ENCODE data around the gene NEUROG3. TPM values are rescaled to one million over a fixed set of nuclear protein-coding genes. Genes with fewer than 3 reads are reported as not detected.
"Not testable (repeated sequence)": the region's sequence is repeated elsewhere in the genome, so short reads cannot be mapped to it uniquely, and the experiment has no call there.

Gene NEUROG3
- polyA plus RNA-seq, 10 donors: not detected

DNA sequence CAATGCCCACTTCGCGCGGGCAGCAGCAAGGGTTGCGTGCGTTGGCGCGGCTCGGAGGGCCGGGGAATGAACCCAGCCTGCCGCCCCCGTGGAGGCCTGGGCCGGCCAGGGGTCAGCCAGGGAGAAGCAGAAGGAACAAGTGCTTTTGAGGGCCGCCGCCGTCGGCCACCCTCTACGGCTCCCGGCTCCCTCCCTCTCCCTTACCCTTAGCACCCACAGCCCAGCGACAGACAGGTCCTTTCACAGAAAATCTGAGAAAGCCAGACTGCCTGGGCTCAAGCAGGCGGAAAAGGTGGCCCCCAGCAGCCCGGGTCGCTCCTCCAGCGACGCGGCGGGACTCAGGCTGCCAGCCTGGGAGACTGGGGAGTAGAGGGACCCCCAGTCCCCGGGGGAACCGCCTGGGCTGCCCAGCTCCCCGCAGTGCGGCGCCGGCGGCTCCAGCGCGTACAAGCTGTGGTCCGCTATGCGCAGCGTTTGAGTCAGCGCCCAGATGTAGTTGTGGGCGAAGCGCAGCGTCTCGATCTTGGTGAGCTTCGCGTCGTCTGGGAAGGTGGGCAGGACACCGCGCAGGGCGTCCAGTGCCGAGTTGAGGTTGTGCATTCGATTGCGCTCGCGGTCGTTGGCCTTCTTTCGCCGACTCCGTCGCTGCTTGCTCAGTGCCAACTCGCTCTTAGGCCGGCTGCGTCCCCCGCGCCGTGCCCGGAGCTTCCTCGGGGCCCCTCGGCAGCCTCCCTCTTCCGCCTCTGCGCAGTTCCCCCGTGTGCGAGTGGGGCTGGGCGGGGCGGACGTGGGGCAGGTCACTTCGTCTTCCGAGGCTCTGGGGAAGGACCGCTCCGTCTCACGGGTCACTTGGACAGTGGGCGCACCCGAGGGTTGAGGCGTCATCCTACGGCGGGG, 815 bp downstream of the NEUROG3 start:
- no peak for DNase-seq

DNA sequence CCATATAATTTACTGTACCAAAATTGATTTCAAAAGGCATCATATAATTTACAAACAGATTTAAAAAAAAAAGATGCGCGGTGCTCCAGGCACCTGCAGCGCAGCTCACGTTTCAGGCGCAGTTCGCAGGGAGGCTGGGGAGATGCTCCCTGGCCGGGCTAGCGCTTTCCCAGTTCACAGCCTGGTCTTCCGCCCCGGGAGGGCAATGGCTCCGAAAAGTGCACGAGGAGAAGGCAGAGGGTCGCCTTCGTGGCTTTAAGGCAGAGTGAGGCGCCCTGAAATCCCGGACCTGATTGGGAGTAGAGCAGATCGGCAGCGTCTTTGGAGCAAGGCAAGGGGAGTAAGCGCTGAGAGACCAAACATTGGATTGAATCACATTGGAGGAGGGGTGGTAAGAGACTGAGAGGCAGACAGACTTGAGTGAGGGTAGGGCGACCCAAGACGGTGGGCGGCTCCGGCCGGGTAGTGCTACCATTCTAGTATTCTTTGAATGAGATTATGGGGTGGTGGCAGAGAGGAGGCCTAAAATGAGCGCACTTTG, 1.5 kb downstream of the NEUROG3 start:
- DNase-seq: no peak

DNA sequence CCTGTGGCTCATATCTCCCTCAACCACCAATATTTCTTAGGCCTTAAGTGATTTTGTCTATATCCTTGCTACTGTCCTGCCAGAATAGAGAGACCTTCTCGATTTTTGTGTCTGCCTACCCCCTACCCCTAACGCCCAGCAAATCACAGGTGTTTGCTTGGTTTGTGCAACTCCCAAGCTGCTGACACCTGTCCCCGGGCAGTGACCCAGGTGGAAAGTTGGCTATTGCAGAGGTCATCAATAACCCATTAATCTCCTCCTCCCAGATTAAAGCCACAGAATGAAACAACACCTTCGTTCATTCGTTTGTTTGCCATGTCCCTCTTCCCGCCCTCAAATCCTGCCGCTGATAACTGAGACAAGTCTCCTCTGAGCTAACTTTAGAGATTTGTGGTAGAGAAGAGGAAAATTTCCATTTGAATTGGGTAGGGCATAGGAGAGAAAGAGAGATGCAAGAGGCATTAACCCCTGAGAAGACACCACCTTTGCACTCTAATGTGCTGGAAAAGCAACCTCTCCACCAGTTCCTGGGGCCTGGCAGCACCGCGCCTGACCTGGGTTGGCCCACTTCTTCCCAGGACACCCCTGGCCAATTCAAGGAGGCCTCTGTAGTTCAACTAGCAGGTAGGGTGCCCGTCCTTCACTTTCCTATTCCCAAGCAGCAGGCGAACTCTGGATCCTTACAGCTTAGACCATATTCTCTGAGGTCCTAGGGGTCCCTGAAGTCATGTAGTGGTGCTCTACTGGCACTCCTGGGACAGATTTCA, 3.0 kb downstream of the NEUROG3 start:
- DNase-seq: no peak

DNA sequence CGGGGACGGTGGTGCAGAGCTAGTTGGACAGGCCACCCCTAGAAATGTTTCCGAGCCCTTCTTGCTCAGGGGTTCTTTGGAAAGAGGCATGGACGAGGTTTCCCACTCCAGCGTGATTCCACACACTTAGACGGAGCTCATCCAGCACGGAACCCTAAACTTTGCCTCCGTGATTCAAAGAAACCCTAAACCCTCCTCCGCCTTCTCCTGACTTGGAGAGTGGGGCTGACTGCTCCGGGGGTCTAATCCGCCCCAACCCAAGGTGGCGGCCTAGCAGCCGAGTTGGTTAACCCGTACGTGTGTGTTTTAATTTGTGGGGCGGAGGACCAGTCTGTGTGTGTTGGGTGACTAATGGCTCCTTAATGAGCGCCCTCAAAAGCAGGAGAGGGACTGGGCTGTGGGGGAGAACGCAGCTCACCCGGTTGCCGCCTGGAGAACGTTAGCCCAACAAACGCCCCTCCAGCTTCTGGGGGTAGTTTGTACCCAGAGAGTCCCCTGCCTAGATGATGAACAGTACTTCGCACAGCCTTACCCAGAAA, 3.8 kb downstream of the NEUROG3 start:
- DNase-seq: no peak

DNA sequence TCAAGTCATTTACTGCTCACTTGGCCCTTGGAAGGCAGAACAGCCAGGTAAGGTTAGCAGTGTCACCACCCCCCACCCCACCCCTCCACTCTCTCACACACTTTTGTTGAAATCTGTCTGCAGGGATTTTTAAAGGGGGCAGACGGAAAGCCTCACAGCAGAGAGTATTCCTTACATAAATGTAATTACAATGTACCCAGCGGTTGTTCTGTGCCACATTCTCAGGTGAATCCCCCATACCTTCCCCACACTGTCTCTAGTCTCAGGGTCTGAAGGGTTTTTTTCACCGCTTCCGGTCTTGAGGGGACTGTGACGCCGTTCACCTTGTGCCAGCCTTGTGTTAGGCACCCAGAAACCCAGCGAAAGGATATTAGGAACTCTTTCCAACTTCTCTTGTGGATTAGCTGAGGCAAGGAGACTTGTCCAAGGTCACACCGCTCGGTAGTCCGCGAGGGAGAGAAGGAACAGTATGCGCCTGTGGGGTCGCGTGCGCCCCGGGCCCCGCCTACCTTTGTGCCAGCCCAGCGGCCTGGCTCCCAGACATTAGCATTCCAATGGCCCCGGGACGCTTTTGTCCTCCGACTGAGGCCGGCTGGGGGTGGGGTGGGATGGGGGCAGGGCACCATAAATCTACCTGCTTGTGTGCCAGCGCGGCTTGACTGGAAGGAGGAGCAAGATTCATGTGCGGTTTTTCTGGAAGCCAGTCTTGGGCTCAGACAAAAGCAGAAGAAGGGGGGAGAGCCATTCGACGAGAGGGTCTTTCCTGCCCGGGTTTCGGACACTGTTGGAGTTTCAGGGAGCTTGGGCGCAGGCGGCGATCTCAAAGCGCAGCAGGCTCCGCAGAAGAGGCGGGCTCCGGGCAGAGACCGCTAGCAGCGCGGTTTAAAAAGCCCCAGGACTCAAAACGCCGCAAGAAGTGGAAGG, 4.5 kb downstream of the NEUROG3 start:
- no peak for DNase-seq

DNA sequence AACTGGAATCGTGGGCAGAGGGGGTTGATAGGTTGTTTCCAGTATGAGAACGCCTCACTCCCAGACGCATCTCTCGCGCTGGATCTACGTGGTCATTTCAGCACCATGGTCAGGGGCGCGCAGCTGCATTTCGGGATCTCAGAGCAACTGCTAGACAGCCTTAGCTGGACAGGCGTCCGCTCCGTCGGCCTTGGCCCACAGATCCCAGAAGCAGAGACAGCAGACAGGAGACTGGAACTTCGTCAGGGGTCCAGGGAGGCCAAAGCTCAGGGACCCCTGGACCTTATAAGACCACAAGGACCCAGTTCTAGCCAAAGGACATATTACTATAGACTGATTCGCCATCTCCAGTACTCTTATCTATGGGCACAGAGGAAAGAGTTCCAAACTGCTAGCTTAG, 5.3 kb downstream of the NEUROG3 start:
- DNase-seq: peak; percentile 17 to 82 (median 77)

DNA sequence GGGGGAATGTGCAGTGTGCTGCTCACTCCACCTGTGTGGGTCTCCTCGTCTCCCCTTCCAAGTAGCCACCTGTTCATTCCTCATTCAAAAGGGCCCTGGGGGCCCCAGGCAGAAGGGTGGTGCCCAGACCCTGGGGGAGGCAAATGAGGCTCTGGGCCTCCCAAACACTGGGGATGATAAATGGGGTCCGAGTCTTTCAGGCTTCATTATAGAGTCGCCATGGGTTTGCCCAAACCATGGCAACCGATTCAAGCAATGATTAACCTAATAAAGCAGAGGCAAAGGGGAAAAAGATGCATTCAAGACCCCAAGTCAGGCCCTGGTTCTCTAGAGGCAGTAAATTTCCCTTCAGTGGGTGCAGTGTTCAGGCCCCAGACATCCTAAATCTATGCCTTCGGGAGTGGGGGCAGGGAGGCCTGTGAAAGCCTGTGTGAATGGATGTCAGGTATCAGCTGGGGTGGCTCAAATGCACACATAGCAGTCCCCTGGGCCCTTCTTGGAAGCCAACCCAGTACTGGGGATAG, 10.4 kb downstream of the NEUROG3 start:
- DNase-seq: no peak

DNA sequence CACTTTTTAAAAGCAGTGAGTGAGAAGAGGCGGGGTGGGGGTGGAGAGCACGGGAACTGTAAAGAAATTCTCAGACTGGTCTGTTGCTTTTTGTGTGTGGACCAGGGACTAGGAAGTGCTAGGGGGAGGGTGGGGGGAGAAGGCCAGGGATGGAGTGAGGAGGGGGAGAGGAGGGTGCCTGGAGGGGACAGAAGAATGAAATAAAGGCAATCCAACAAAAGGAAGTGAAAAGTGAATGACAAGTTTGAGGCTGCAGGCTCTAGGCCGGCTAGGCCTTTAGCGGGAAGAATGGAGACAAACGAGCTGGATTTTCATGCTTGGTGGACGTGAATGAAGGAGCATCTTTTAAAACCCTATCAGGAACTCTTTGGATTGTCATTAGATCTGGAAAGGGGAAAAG, 13.7 kb downstream of the NEUROG3 start:
- DNase-seq: no peak

DNA sequence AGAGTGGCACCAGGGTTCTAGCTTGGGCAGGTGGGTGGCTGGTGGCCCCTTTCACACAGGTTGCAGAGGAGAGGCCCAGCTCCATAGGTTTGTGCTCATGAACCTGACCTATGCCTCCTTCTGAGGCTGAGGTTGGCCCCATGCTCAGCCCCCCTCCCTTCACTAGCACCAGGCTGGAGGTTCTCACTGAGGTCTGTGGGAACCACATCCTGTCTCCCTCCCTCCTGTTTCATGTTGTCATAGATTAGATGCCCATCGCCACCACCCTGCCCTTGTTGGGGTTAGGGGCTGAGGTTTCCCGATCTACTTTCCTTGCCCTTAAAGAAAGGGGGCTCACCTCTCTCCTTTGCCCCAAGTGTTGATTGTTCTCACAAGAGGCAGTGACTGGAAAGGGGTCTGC, 14.7 kb downstream of the NEUROG3 start:
- no peak for DNase-seq

DNA sequence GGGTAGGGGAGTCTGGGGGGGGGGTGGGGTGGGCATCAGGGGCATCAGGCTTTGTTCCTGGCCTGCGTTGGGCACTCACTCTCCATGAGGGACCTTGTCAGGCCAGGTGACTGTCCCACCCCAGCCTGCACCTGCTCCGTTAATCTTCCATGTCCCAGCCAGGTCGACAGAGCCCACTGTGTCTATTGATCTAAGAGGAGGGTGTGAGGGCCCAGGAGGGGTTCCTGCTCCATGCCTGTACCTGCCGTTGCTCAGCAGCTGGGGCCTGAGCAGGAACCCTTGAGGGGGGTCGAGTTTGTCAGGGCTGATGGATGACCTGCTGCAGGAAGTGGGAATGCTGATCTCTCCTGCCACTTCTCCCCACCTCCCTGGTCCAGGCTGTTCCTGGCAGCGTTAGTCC, 18.6 kb downstream of the NEUROG3 start:
- DNase-seq: no peak

DNA sequence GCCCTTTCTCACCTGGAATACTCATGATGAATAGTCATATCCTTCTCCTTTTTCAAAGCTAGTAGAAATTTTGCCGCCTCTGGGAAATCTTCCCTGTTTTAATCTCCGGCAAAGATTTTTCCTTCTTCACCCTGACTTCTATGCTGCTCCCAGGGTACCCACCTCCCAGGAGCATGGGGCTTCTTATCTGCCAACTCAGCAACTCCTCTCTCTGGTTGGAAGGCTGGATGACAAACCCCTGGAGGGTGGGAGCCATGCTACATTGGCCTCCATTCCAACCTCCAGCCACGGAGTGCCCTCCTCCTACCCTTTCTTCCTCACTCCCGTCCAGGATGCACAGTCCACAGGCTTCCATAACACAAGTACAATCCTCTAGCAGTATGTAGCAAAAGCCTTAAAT, 19.9 kb downstream of the NEUROG3 start:
- no peak for DNase-seq

DNA sequence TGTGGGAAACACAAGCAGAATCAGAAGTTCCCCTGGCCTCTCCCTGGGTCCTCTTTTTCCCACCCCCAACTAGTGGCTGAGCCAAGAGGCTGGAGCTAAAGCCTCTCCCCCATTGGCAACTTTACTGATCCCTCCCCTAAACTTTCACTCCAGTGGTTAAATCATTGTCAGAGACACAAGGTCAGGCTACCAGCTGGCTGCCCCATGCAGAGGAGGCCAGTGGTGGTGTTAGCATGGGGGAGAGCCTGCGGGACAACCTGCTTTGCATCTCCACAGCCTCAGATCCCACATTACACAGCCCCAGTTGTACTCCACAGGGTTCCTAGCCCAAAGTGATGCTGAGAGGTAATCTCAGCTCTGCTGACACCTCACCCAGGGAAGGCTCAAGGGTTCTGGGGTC, 21.0 kb downstream of the NEUROG3 start:
- DNase-seq: no peak

DNA sequence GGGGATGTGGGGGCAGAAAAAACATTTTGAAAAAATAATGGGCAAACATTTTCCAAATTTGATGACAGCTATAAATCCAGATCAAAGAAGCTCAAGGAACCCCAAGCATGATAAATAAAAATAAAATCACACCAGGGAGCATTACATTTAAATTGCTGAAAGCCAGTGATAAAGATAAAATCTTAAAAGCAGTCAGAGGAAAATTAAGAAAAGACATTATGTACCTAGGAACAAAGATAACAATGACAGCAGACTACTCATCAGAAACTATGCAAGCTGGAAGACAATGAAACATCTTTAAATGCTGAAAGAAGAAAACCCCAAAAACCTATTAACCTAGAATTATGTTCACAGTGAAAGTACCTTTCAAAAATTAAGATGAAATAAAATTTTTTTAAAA, 23.3 kb downstream of the NEUROG3 start:
- DNase-seq: no peak

DNA sequence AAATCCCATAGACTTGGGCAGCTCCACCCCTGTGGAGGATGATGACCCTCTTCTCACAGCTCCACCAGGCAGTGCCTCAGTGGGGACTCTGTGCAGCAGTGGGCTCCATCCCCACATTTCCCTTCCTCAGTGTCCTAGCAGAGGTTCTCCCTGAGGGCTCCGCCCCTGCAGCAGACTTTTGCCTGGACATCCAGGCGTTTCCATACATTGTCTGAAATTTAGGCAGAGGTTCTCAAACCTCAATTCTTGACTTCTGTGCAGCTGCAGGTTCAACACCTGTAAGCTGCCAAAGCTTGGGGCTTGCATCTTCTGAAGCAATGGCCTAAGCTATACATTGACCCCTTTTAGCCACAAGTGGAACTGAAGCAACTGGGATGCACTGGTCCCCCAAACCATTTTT, 31.8 kb downstream of the NEUROG3 start:
- no peak for DNase-seq

DNA sequence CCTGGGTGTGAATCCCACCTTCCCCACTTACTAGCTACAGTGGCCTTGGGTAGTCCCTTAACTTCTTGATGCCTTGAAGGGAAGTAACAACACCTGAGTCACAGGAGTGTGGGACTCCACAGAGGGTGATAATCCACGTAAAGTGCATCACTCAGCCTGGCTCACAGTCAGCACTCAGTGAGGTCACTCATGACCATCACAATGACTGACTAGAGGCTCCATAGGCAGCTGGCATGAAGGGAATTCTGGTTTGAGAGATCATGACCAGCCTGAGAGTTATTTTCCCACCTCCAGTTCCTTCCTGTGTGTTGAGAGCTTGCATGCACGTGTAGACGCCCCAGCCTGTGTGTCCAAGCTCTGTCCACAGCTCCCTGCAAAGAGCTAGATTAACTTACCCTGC, 34.8 kb downstream of the NEUROG3 start:
- DNase-seq: no peak

DNA sequence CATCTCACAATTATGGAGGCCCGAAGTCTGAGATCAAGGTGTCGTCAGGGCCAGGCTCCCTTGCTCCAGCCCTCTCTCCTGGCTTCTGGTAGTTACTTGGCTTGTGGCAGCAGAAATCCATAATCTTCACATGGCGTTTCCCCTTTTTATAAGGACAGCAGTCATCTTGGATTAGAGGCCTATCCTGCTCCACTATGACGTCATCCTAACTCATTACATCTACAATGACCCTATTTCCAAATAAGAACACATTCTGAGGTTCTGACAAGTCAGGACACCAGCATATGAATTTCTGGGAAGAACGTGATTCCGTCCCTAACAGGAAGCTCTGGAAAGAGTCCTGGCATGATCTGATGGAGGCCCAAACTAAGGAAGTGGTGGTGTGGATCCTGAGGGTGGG, 35.8 kb downstream of the NEUROG3 start:
- DNase-seq: no peak

DNA sequence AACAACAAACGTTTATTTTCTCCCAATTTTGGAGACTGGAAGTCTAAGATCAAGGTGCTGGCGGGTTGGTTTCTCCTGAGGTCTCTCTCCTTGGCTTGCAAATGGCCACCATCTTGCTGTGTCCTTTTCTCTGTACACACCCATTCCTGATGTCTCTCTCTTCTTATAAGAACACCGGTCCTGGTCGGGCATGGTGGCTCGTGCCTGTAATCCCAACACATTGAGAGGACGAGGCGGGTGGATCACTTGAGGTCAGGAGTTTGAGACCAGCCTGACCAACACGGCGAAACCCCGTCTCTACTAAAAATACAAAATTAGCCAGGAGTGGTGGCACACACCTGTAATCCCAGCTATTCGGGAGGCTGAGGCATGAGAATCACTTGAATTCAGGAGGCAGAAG, 36.7 kb downstream of the NEUROG3 start:
- DNase-seq: not testable (repeated sequence)

DNA sequence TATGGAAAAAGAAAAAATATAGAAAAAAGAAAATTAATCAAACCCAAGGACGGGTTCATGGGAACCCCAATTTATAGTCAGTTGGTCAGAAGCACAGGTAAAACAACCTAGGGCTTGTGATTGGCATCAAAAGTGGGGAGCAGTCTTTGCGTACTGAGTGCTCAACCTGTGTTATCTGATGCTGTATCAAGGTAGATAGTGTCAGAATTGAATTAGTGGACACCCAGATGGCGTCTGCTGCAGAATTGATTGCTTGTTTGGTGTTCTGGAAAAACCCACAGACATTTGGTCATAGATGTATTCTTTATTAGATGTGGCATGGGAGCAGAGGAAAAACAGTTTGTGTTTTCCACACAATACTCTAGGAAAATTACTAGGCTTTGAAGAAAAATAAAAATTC, 39.6 kb downstream of the NEUROG3 start:
- no peak for DNase-seq

DNA sequence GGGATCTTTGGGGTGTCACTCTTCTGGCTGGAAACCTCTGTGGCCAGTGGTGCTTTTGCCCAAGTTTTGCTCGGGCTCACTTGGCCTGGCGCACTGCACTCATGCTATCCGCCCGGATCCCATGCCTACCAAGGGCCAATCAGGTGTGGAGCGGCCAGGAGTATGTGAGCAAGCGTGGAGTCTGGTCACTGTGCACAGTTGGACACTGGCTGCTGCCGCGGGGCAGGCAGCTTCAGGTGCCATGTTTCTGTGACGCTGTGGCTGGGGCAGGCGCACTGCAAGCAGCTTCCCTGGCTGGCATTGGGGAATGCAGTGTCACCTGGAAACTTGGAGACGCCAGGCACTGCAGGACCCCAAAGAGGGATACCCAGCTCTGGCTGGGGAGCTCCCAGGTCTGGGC, 45.3 kb downstream of the NEUROG3 start:
- no peak for DNase-seq

Data from muscle of back (tissue), 11 donors.